Activated CD8-positive, alpha-beta memory T cell treated with anti-CD3 and anti-CD28 coated beads for 48 hours (primary cell): ENCODE data around the gene PCAT7.

Experiments used
- DNase-seq, 3 experiments: peaks; one replicate each; pipeline ENCODE4 v3.0.0-alpha.2; 2020; ENCODE audit warnings: low read depth in 2 of 3, low spot score in 2 of 3

Gene PCAT7

DNA sequence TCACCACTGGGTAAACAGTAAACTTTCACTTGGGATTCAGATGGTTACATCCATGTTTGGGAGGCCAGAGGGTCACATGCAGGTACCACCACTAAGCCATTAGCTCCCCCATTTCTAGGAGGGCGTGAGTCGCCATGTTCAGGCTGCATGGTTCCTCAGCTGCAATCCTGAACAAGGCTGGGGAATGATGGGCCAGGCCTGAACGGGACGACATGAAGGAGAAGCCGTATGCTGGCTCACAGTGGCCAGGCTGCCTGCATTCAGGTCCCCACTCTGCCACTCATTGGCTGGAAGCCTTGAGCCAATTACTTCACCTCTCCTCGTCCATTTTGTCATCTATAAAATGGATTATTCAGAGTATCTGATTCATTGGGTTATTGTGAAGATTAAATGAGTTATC is 47.8 kb downstream of the PCAT7 start:
- no peak for DNase-seq

- DNase-seq, result peak; percentile 49 to 60 (median 50)
Observed at GRCh38 chr9:94603259-94604160, 48.6 kb downstream of the PCAT7 start.

GRCh38 chr9:94606646-94607422 is 52.0 kb downstream of the PCAT7 start:
- no peak for DNase-seq

- no peak for DNase-seq
Observed at GRCh38 chr9:94607423-94607691, 52.5 kb downstream of the PCAT7 start.

DNA sequence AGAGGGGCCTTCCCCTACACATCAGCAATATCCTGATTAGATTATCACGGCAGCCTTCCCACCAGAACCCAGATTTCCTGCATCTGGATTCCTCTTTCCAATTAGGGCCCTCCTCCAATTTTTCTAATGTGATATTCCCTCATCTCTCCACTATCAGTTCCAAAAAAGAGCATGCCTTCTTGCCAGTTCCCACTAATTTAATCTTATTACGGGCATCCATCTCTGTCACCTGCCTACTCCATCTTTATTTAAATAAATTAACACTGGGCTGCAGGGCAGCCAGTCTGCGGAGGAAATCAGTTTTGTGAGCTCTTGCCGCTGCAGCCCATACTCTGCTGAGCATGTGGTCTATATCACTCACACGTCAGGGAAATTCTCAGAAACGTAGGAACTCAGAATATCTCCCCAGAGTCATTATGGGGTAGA is 55.3 kb downstream of the PCAT7 start:
- no peak for DNase-seq

DNA sequence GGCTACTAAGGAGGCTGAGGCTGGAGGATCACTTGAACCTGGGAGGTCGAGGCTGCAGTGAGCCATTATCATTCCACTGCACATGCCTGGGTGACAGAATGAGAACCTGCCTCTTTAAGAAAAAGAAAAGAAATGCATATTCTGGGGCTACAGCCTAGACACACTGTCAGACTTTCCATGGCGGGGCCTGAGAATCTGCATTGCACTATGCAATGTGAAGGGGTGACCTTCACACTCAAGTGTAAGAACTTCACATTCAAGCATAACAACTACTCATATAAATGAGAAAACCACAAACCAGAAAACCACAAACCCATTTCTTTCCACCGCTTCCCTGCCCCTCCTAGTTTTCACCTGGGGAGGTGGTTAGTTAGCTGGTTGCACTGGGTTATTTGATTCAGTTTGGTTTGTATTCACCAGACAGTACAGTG is 56.8 kb downstream of the PCAT7 start:
- DNase-seq, result peak; percentile 9 to 38 (median 23)

GRCh38 chr9:94612071-94612470 is 57.2 kb downstream of the PCAT7 start:
- no peak for DNase-seq

GRCh38 chr9:94613003-94613402 is 58.1 kb downstream of the PCAT7 start:
- DNase-seq, result no peak

DNA sequence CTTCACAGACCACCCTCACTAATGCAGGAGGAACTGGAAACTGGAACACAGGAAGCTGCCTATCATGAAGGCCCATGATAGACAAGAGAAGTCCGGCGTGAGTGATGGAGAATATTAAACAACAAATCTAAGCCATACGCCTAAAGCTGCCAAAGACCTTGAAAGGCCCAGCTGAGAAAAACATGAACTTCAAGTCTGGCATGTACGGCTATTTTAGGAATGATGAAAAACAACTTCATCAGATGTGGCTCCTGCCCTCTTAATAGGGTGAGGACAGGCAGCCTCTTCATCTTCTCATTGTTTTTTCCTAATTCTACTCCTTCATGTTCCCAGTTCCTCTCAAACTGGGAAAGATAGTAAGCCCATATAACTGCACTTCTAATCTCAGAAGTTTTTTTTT is 64.1 kb downstream of the PCAT7 start:
- DNase-seq, result no peak
